HT-29 (cell line): ENCODE results near the gene IGSF8. TPM values are rescaled to one million over a fixed set of nuclear protein-coding genes. Genes with fewer than 3 reads are reported as not detected.

ENCODE experiments used
- DNase-seq: peaks from one replicate; pipeline ENCODE4 v3.0.0-alpha.2; 2015; ENCODE audit warnings: low spot score
- total RNA-seq: library from RNA; depleted of rRNA; stranded (reverse); fragments of >200 nt; shearing (Covaris generic); gene quantifications from 2 replicates; pipeline ENCODE4 v1.2.3, GENCODE V29; 2014

Gene IGSF8
- total RNA-seq, 1 experiment from 2014 or later, result 24.7 TPM

DNA sequence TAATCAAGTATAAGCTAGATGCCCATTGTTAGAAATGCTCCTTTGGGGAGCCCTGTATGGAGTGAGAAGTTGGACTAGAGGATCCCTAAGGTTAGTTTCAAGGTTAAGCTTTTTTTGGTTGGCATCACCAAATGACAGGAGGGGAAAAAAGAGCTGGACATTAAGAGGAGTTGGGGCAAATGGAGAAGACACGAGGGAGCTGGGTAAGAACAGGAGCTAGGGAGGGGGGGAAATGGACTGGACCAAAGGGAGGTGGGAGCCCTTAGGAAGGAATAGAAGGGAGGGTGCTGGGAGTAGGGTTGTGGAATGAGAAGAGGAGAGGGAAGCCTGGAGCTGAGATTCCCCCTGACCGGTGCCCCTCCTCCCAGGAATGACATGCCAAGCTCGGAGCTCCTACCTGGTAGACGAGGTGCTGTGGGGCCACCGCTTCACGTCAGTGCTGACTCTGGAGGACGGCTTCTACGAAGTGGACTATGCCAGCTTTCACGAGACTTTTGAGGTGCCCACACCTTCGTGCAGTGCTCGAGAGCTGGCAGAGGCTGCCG is 11.2 kb downstream of the IGSF8 start:
- no peak for DNase-seq

GRCh38 chr1:160086456-160086892 is 11.9 kb downstream of the IGSF8 start:
- no peak for DNase-seq

DNA sequence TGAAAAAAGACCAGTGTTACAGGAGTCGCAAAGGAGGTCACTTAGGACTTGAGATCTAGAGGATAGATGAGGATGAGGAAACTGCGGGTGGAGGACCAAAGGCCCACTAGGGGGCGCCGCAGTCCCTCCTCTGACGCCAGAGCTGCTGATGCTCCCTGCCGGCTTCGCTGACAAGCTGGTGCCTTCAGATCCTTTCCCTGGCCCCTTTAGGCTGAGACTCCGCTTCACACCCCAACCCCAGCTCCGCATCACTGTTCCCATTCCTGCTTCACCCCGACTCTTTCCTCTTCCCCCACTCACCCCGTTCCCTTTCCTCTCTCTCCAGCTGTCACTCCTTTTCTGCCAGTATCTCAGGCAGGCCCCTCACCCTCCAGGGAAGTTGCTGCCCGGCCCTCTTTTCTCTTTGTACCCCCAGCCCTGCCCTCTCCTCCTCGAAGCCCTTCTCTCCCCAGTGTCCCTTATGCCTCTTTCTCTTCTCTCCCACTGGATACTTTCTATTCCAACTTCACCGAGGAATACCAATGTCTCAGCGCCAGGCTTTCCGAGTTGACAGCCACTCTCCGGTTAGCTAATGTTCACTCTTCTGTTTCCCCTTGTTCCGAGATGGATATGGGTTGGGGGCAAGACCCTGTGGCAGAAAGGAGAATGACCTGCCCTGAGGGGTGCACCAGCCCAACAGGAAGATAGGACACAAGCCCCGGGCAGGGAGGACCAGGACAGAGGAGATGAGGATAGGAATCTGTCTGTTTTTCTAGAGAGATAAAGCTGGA is 12.5 kb downstream of the IGSF8 start:
- peak; percentile 83 for DNase-seq

GRCh38 chr1:160084771-160085321 is 13.6 kb downstream of the IGSF8 start:
- DNase-seq, result no peak

GRCh38 chr1:160083968-160084770 is 14.2 kb downstream of the IGSF8 start:
- no peak for DNase-seq

GRCh38 chr1:160082926-160083325 is 15.5 kb downstream of the IGSF8 start:
- no peak for DNase-seq

- DNase-seq, result no peak
Observed at GRCh38 chr1:160082487-160082886, 15.9 kb downstream of the IGSF8 start.

- DNase-seq, result no peak
Observed at GRCh38 chr1:160081261-160081936, 17.0 kb downstream of the IGSF8 start, which contains the start of gene KCNJ9. Gene KCNJ9, plus strand, starts transcription at chr1:160081538. Its CDS starts 2,493 bp downstream, at chr1:160084031.

GRCh38 chr1:160080381-160081100 is 17.9 kb downstream of the IGSF8 start:
- DNase-seq, result no peak

DNA sequence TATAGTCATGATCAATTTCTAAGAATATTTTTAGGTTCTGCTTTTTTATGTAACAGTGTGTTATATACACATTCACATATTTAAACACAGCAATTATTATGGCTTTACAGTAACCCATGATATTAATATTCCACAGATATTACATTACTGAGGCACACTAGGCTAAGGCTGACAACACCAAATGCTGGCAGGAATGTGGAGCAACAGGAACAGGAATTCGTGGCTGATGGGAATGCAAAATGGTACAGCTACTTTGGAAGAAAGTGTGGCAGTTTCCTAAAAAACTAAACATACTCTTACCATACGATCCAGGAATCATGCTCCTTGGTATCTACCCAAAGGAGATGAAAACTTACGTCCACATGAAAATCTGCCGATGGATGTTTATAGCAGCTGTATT is 19.0 kb downstream of the IGSF8 start:
- DNase-seq, result no peak

GRCh38 chr1:160078512-160079195 is 19.8 kb downstream of the IGSF8 start:
- DNase-seq, result peak; percentile 46

DNA sequence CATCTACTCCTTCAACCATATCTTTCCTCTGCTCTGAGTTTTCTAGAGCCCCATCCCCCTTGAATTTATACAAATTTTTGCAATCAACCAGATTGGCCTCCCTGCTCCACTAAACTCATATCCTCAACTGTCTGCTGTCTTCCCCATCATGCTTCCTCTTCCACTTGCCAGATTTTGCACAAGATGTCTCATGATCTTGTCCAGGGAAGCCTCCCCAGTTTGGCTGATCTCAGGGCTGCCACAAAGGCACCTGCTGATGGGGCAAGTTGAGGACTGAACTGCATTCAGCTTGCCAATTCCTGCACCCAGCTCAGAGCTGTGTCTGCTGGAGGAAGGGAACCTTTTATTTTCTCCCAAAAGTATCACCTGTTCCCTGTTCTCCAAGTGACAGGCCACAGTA is 20.9 kb downstream of the IGSF8 start:
- DNase-seq, result no peak

GRCh38 chr1:160076295-160076694 is 22.1 kb downstream of the IGSF8 start:
- no peak for DNase-seq

DNA sequence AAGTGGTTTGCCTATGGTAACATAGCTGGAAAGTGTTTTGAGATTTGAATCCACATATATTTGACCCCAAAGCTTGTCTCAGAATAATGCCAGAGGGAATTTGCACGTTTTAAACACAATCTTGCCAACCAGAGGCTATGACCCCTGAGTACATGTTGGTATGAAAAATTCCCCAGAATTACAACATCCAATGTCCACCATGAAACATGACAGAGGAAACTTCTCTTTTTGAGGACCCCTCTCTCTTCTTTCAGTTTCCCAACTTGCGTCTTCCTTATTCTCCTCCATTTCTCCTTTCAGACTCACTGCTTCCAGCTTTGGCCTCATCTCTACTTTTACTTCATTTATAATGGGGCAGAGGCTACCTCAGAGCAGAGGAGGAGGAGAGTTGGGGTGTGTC is 22.6 kb downstream of the IGSF8 start:
- no peak for DNase-seq

DNA sequence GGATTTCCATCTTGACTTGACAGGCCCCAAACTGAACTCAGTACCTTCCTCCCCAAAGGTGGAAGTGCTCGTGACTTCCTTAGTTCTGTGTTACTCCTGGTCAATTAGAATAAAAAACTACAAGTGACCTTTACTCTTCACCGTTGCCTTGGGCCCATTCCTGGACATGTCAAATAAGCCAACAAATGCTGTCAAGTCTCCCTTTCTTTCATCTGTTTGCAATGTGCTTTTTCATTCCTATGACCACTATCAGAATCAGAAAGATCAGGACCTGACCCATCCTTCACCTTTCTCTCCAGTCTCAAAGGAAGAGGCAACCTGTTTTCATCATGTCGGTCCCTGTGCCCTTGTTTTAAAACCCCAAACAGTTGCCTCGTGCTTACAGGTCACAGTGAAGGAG is 23.6 kb downstream of the IGSF8 start:
- DNase-seq, result no peak

DNA sequence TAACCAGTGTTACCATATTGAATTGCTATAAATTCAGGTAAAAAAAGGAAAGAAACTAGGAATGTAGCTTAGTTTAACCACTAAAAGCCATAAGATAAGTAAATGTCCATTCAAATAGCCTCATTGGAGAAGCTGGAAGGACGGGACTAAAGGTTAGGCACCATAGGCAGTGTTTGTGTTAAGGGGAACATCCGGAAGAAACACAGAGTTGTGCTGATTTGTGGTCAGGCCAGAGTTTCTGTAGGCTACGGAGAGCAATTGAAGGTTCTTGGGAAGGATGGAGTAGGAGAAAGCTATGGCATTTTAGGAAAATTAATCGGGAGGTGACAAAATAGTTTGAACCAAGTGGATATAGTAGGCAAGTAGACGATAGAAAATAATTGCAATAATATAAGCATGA is 27.1 kb downstream of the IGSF8 start:
- DNase-seq, result no peak

DNA sequence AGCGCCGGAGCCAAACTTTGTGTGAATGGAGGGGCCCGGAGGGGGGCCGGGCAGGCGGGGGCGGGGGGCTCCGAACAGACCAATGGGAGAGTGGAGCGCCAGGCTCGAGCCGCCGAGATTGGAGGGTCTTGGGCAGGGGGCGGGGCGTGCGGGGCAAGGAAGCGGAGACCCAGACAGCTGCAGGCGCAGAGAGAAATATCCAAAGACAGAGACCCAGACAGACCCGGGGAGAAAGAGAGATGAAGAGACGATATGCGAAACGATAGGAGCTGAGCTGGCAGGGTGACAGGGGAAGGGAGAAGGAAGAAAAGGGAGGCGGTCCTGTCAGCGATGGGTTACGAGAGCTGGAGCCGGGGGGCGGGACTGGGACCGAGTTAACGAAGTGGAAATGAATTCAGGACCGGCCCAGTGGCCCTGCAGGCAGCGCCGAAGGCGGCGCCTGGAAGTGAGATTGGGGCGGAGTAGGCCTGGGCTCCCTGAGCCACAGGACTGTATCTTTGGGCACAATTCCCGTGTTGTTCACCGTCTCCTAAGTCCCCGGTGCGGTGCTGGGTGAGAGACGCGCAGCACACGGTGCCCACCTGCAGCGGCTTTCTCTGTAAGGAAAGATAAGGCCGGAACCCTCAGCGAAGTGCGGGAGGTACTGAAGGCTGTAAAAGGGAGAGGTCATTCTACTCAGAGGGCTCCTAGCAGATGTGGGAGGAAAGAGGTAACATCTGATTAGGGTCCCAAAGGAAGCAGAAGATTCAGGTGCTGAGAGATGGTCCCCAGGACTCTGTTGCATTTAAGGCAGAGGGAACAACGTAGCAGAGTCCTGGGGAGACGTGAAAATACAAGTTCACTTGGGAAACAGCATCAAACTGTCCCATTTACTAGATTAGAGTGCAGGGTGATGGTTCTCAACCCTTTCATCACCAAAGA is 27.9 kb downstream of the IGSF8 start:
- peak; percentile 34 for DNase-seq

GRCh38 chr1:160069460-160070231 is 28.8 kb downstream of the IGSF8 start, which contains the start of gene KCNJ10:
Gene KCNJ10, minus strand, starts transcription at chr1:160070160. Its CDS starts 27,628 bp downstream, at chr1:160042532.
- no peak for DNase-seq
